Activated T-cell treated with anti-CD3 and anti-CD28 coated beads, Interleukin-2, amount 50 U/mL, for 1 hour (primary cell): Measurements from ENCODE around the gene DENR.
"Not testable (repeated sequence)": the region's sequence is repeated elsewhere in the genome, so short reads cannot be mapped to it uniquely, and the experiment has no call there.

ENCODE experiments used
- DNase-seq: peaks from one replicate; pipeline ENCODE4 v3.0.0-alpha.2; 2020

DENR gene

DNA sequence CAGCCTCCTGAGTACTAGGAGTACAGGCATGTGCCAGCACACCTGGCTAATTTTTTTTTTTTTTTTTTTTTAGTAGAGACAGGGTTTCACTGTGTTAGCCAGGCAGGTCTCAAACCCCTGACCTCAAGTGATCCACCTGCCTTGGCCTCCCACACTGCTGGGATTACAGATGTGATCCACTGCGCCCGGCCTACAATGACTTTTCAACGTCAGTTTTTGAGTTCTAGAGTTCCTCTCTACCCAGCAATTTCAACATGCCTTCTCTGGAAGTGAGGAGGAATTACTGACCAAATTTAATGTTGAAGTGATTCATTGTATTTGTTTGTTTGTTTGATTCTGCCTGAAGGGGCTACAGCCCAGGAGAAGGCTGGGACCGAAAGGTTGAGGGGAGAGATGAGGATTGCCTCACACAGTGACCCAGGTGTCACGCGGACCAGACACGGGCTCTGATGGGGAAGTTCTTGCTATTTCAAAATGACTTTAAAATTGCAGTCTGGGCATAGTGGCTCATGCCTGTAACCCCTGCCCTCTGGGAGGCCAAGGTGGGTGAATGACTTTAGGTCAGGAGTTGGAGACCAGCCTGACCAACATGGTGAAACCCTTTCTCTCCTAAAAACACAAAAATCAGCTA lies 8.6 kb upstream of the DENR start:
- no peak for DNase-seq

DNA sequence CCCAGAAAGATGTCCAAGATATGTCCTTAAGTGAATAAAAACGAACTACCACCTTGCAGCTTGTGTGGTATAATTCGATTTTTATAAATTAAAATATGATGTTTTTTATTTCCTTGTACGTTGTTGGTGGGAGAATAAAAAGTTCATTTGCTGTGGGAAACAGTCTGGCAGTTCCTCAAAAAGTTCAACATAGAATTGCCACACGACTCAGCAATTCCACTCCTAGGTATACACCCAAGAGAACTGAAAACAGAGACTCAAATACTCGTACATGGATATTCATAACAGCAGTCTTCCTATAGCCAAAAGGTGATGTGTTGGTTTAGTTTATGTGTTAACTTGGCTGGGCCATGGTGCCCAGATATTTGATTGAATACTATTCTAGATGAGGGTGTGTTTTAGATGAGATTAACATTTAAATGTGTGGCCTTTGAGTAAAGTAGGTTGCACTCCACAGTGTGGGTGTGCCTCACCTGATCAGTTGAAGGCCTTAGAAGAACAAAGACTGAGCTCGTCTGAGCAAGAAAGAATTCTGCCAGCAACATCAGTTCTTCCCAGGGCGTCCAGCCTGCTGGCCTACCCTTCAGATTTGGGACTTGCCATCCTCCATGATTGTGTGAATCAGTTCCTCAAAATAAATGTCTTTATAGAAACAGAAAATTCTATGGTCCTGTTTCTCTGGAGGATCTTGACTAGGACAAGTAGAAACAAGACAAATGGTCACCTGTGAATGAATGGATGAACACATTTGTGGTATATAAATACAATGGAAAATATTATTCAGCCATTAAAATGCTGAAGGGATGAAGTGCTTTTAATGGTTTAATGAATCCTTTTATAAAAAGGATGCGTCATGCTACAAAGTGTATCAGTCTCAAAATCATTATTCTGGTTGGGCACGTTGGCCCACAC lies 5.1 kb upstream of the DENR start:
- no peak for DNase-seq

DNA sequence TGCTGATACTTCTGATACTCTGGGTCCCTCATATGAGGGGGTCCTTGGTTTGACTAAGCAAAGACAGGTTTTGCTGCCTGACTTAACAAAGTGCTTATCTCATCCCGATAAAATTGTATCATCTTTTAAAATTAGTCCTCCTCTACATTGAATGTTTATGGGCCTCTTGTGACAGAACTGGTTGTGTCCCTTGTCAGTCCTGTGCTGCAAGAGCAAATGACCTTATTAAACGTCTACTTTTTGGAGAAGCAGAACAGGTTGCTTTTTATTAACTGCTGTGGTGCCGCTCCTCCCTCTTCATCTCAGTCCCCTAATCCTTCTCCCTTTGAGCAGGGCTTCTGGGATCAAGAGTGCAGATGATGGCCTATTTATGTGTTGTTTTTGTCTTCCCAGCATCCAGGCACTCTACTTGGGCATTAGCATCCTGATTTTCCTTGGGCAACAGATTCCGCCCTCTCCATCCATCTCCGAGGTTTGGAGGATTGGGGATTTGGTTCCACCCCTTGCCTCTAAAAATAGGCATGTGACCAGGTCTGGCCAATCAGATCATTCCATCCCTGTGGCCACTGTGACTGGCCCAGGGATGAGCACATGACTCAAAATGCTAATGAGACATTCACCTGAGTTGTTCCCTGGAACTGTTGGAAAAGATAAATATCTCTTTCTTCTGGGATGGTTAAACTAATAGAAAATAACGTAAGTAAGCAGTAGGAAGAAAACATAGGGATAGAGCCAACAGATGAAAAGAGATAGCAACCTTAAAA lies 2.9 kb upstream of the DENR start:
- DNase-seq = no peak

DNA sequence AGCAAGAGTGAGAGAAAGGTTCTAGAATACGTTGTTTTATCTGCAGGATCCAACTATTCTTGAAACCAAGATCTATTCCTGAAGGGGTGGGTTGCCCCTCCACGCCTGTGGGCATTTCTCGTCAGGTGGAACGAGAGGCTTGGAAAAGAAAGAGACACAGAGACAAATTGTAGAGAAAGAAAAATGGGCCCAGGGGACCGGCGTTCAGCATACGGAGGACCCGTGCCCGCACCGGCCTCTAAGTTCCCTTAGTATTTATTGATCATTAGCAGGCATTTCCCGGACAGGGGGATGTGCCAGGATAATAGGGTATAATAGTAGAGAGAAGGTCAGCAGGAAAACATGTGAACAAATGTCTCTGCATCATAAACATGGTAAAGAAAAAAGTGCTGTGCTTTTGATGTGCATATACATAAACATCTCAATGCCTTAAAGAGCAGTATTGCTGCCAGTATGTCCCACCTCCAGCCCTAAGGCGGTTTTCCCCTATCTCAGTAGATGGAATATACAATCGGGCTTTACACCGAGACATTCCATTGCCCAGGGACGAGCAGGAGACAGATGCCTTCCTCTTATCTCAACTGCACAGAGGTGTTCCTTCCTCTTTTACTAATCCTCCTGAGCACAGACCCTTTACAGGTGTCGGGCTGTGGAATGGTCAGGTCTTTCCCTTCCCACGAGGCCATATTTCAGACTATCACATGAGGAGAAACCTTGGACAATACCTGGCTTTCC lies 1.7 kb upstream of the DENR start:
- not testable (repeated sequence) for DNase-seq

DNA sequence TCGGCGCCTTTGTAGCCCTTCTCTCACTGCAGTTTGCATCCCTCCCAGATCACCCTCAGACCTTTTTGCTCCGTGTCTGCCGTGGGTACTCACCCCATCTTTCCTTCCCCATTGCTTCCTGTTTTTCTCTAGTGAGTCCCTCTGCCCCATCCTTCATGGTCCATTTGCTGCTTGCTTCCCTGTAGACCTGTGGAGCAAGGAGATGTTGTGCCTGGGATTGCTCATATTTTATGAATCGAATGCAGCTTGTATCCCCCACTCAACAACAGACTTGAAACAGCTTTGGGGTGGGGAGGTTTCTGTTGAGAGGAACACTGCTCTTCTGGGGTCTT lies 661 bp downstream of the DENR start:
- no peak for DNase-seq

DNA sequence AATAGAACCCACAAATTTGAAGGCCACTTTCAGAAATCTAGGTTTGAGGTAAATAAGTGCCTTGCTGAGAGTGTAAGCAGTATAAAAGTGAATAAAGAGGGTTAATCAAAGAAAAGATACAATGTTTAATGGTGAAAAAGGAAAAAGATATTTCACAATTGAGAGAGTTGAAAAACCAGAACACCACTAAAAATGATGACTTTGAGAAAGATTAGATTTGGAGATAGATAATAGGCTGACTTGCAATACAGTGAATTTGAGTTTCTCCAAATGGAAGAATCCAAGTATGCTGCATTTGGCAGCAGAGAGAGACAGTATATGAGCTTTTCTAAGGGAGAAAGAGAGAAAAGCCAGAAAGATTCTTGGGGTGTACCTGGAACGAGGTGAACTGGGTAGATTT lies 2.2 kb downstream of the DENR start:
- no peak for DNase-seq

DNA sequence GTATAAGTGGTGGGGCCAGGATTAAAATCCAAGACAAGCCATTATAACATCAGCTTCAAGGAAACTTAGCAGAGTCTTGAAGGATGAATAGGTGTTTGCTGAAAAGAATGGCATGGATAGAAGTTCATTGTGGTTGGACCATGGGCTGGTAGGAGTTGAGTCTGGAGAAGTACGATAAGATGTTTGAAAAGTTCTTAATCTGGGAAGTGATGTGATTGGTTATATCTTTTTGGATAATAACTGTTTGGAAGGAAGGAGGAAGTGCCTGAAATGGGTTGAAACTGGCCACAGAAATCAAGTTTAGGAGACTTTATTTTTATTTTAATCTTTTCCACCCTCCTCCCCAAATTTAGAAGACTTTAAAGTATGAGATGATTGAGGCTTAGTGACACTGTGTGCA lies 4.9 kb downstream of the DENR start:
- DNase-seq = no peak

DNA sequence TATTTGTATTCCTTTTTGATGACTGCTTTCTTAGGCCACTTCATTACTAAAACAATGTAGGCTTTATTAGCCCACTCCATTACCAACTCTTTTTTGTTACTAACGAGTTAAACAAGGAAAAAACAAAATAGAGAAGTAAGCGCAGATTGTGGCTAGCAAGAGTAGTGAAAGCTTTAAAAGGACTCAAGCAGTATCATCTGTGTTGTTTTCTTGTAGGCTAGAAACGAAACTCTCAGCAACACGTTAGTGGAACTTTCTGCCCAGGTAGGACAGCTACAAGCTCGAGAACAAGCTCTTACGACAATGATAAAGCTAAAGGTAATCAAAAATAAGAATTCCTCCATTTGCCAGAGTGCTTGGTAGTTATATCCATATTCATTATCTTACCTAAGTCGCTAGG lies 32.9 kb downstream of the DENR start:
- no peak for DNase-seq

DNA sequence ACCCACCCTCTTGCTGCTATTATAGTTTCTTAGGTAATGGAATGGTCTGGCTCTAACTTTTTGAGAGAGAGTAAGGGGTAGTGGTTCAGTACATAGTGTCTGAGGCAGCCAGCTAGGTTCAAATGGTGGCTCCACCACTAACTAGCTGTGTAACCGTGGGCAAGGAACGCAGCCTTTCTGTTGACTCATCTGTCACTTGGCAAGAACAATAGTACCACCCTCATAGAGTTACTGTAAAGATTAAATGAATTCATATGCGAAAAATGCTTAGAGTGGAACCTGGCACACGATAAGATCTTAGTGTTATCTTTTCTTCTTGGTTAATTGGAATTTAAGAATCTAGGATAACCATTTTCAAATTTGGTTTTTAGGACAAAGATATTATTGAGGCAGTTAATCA lies 35.8 kb downstream of the DENR start:
- no peak for DNase-seq

DNA sequence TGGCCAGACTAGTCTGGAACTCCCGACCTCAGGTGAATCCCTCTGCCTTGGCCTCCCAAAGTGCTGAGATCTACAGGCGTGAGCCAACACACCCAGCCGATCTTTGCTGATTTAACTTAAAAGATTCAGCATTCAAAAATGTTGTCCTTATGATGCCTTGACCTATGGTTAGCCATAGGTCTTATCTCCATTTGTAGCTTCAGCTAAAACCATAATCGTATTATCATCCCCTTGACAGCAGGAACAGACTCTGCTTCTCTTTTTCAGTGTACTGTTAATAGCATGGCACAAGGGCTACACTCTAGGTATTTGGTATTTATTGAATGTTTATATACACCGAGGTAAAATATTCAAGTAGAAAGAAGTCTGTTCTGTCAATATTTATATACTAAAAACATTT lies 37.0 kb downstream of the DENR start:
- DNase-seq = no peak

DNA sequence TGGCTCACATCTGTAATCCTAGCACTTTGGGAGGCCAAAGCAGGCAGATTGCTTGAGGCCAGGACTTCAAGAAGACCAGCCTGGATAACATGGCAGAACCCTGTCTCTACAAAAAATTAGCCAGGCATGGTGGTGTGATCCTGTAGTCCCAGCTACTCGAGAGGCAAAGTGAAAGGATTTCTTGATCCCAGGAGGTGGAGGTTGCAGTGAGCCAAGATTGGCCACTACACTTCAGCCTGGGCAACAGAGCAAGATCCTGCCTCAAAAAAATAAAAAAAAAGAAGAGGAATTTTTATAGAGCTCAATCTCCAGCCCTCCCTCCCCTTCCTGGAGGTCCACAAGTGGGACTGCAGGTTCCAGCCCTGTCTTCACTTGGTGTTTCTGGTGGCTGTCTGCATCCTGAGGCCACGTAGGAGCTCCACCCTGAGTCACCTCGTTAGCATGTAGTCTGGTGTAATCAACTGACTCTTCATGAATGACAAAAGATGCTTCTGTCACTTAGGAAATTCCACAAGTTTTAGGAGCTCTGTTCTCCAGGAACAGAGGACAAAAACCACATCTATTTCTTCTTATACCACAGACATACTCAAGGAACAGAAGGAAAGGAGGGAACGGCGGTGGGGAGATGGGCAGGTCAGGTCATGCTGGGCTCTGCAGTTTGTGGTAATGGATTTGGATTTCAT lies 37.9 kb downstream of the DENR start:
- DNase-seq = no peak

DNA sequence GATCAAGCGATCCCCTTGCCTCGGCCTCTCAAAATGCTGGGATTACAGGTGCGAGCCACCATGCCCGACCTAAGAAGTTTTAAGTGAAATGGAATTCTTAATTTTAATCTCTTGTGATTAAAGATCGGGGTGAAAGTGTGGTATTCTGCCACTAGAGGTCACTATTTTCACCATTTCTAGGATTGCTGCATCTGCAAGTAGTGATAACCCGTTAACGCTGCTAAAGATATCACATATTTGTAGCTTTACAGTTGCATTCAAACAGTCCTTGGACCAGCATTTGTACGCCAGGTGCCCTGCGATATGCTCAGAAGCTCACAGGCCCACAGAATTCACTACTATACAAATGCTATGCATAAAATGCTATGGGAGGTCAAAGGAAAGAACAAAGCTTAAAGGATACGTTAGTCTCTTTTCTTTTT lies 41.1 kb downstream of the DENR start:
- DNase-seq = peak; percentile 41

DNA sequence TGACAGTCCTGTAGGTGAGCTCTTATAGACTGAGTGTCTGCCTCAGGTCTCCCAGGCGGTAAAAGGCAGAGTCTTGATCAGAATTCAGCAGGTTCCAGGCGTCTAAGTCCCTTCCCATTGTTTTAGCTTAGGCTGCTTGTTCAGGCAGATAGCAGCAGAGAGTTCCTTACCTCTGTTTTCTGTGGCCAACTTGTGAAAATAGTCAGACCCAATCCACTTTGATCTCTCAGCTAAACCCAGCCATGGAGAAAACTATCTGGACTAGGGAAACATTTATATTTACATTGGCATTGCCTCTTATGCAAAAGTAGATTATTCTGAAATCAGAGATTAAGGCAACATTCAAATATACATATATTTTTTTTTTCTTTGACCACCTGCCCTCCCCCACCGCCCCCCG lies 43.2 kb downstream of the DENR start:
- DNase-seq = no peak

DNA sequence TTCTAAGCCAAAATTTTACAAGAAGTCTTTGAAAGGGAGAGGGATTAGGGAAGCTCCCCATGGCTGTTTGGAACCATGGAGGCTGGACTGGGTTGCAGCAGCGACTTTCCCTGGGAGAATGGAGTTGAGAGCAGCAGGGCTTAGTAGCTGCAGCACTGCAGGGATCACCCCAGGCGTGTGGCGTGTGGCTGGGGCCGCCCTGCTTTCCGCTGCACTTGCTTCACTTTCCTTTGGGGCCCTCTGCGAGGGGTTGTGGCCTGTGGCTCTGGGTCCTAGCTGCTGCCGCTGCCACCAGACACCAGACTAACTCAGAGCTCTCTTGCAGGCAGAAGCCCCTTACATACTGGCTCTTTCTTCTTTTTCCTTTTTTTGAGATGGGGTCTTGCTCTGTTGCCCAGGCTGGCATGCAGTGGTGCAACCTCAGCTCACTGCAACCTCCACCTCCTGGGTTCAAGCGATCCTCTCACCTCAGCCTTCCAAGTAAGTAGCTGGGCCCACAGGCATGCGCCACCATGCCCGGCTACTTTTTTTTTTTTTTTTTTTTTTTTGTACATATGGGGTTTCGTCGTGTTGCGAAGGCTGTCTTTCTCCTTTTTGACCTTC lies 47.1 kb downstream of the DENR start:
- DNase-seq = no peak

DNA sequence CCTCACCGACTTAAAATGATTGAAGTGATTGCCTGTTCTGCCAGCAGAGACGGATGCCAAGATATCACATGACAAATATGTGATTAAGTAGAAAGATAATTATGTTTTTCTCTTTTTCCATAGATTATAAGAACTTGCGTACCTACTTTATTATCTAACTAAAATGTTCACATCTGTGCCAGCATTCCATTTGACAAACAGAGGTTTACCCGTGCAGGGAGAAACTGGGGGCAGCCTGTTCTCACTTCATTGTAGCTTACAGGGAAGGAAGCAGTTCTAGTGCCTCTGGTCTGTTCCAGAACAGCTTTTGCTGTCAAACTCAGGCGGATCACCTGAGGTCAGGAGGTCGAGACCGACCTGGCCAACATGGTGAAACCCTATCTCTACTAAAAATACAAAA lies 51.3 kb downstream of the DENR start:
- no peak for DNase-seq

DNA sequence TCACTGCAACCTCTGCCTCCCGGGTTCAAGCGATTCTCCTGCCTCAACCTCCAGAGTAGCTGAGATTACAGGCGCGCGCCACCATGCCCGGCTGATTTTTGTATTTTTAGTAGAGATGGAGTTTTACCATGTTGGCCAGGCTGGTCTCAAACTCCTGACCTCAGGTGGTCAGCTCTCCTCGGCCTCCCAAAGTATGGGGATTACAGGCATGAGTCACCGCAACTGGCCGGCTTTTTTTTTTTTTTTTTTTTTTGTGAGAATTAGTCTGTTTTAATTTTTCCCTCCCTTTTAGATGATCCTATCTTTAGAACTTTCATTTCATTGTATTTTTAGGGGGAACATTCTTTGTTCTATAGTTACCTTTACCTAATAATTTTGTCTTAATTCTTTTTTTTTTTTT lies 52.3 kb downstream of the DENR start:
- not testable (repeated sequence) for DNase-seq

DNA sequence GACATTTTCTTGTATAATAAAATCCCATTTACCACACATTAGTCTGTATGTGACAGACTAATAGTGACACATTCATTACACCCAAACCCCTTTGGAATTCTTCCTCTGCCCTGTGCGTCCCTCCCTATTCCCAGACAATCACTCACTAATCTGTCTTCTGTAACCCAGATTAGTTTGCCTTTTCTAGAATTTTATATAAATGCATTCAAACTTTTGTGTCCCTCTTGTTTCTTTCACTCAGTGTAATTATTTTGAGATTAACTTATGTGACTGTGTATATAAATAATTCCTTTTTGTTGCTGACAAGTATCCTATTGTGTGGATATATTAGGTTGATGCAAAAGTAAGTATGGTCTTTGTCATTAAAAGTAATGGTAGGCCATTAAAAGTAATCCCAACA lies 55.0 kb downstream of the DENR start:
- no peak for DNase-seq

DNA sequence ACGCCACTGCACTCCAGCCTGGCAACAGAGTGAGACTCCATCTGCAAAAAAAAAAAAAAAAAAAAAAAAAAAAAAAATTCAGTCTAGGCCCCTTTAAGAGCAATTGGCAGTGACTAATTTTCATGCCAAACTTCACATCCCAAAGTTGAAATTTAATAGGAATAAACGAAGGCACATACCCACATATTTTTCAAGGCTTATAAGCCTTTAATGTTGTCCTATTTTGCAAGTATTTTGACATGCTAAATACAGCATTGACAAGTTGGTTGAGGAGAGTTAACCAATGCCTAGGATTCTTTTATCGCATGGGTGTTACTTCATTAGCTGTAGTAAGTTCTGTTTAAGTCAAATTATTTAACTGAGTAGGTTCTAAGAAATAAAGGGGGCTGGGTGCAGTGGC lies 59.2 kb downstream of the DENR start:
- DNase-seq = no peak

DNA sequence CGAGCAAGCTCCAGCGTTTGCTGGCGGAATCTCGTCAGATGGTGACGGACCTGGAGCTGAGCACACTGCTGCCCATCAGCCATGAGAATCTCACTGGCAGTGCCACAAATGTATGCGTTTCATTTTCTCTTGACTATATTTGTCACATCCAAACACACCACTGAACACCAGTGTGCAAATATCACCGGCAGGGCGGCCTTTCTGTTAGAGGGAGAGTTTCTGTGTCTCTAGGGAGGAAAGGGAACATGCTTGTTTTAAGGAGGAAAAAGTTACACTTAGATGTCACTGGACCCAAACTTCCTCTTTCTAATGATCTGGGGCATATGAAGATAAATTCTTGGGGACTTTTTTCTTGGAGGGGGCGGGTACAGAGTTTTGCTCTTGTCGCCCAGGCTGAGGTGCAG lies 60.7 kb downstream of the DENR start:
- DNase-seq = no peak

DNA sequence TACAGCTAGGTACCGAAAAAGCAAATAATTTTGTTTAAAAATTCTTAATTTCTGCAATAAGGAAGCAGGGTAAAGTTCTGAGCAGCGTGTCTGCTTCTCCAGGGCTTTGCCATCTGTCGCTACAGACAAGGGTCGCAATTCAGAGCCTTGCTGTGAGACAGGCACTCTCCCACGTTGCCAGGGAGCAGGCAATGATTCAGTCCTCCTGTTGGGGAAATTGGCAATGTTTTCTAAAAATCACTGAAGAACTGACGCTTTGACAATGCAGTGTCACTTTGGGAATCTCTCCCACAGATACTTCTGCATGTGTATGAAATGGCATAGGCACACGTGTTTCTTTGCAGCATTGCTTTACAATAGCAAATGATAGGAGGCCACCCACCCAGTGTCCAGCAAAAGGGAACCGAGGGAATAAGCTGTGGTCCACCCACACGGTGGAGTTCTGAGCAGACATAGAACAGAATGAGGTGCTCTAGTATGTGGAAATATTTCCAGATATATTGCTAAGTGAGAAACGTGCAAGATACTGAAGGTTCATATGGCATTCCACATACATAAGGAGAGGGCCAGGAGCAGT lies 66.7 kb downstream of the DENR start:
- DNase-seq = no peak

DNA sequence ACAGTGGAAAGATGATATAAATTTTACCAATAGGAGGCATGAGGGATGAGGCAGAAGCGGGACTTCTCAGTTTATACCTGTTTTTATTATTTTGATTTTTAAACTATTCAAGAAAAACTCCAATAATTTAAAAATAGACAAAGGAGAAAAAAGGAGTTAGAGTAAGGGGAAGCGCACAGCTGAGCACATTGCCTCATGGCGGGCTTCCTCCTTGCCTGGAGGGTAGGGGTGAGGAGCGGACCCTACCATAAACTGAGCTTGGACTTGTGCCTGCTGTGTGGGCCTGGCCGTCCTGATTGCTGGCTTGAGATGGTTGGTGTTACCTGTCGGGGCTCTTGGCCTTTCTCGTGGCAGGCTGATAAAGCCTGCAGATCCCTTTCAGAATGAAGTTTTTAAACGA lies 67.5 kb downstream of the DENR start:
- DNase-seq = no peak
